Heart right ventricle (tissue), 16 donors: Measurements from ENCODE around the gene C19orf33. TPM values are rescaled to one million over a fixed set of nuclear protein-coding genes. Genes with fewer than 3 reads are reported as not detected.

Experiments used
- ATAC-seq, 8 donors: fragments of 200-7000 bp; cut with Tn5 transposase; one replicate each; pipeline ENCODE4 v1.9.1; 2020; ENCODE audit warnings: mild to moderate bottlenecking in 8 of 8, moderate library complexity in 8 of 8, moderate number of reproducible peaks in 1 of 8
- DNase-seq, 2 donors: peaks; one replicate each; pipeline ENCODE4 v3.0.0-alpha.2; 2020
- H3K27ac ChIP-seq, 10 donors: fragments of 200-600 bp; sonication (generic) in 2 of 10; one replicate each; pipeline versions ENCODE4 v1.5.0 to v1.8.0; 2020 to 2022; ENCODE audit warnings: mild to moderate bottlenecking in 3 of 10
- H3K27me3 ChIP-seq, 7 donors: fragments of 200-600 bp; one replicate each; pipeline ENCODE4 v1.8.0; 2021 to 2022; ENCODE audit warnings: mild to moderate bottlenecking in 2 of 7
- H3K36me3 ChIP-seq, 9 donors: fragments of 200-600 bp; sonication (generic) in 1 of 9; one replicate each; pipeline versions ENCODE4 v1.5.0 to v1.8.0; 2020 to 2022; ENCODE audit warnings: mild to moderate bottlenecking in 2 of 9
- H3K4me1 ChIP-seq, 9 donors: fragments of 200-600 bp; sonication (generic) in 1 of 9; one replicate each; pipeline versions ENCODE4 v1.5.0 to v1.8.0; 2020 to 2022; ENCODE audit warnings: mild to moderate bottlenecking in 4 of 9
- H3K4me3 ChIP-seq, 10 donors: fragments of 200-600 bp; sonication (generic) in 2 of 10; one replicate each; pipeline versions ENCODE4 v1.5.0 to v1.8.0; 2020 to 2022; ENCODE audit warnings: mild to moderate bottlenecking in 7 of 10, moderate library complexity in 2 of 10
- H3K9me3 ChIP-seq, 11 donors: fragments of 200-600 bp in 10 of 11; sonication (generic) in 2 of 11; one replicate each; pipeline versions ENCODE4 v1.5.0 to v1.8.0; 2013 to 2022; ENCODE audit warnings: mild to moderate bottlenecking in 2 of 11, control low read depth in 1 of 11, moderate library complexity in 1 of 11
- WGBS, 2 donors: extraction: QIAGEN DNeasy Blood & Tissue Kit; methylation state at CpG; one replicate each; pipeline ENCODE4 v1.1.7; 2013; ENCODE audit warnings: inconsistent platforms in 1 of 2; 5-methylcytosine and 5-hydroxymethylcytosine counted together
- intact Hi-C, 10 donors: fragments of 100-400 bp; cut with DNase I; formaldehyde crosslinking; loops; one replicate each; pipeline versions ENCODE4 v1.11.1 to v1.14.2; 2022
- polyA plus RNA-seq, 2 donors: library from polyadenylated mRNA; stranded (reverse); fragments of 200-250 nt; gene quantifications; one replicate each; pipeline ENCODE4 v1.2.3, GENCODE V29; 2013
- total RNA-seq, 10 donors: library from RNA; stranded (reverse); fragmentation: NEBNext Ultra II Directional in 3 of 10; extraction: Animal tissue kit (Norgen Biotek cat#: 25700) in 3 of 10; gene quantifications; one replicate each; pipeline versions ENCODE4 v1.2.1 to v1.2.4, GENCODE V29; 2021 to 2023
- TF ChIP-seq, protein P1 (sequence below), 9 donors: fragments of 200-600 bp; sonication (generic) in 2 of 9; IDR thresholded peaks; one replicate each; pipeline versions ENCODE4 v1.5.0 to v1.8.0; 2021 to 2022; ENCODE audit warnings: antibody characterized with exemption in 9 of 9, mild to moderate bottlenecking in 5 of 9, moderate library complexity in 1 of 9
- donor health status: Arrhythmogenic right ventricular cardiomyopathy.
- donor health status: ischemic (EF 13 %, LVEDD 7.1; RV severe dilation, severe dysfunction).
- donor health status: healthy with polysubstance abuse.
- donor health status: DM: no; HTN: yes; CAD: no.
- donor health status: DM: no; HTN: no; CAD: no.
- donor health status: ischemic (EF 25% LVEDD 6.9; RV normal size, moderate dysfunction).
- donor health status: ischemic (EF 25% LVEDD 5.7; RV mildly dilated, moderate dysfunction).
- donor health status: healthy.
- donor health status: DM: yes; HTN: yes; CAD: no.
- donor health status: Ischemic cardiomyopathy.
- donor health status: ischemic (EF 35%, LVEDD 5.7; RV mildly dilated, moderate dysfunction).
- donor health status: nonischemic (EF 11% LVEDD 7.7; RV severe dilation, severe dysfunction).
- donor health status: DM: yes; HTN: yes; CAD: no.
- donor health status: PGD.
- donor health status: ischemic (EF 29% LVEDD 5.4; RV normal size, mild dysfunction).
- donor health status: nonischemic (EF 23%, LVEDD 6.1; RV moderate dilation, normal function).

The C19orf33 gene
- total and polyA plus RNA-seq, 12 donors: 2.2 to 133 (median 4.2) TPM; not detected in 2

DNA sequence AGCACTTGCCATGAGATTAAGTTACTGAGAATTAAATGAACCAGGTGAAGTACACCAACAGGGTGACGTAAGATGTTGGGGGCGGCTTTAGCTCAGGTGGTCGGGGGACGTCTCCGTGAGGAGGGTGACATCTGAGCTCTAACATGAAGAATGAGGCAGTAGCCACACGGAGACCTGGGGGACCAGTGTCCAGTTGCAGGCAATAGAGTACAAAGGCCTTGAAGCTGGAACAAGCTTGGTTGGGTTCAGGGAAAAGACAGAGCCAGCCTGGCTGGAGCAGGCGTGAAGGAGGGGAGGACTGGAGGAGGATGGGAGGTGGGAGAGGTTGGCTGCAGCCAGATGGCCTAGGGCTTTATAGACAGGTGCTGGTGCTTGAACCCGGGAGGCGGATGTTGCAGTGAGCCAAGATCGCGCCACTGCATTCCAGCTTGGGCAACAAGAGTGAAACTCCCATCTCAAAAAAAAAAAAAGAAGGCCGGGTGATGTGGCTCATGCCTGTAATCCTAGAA is 38.1 kb upstream of the C19orf33 start:
- 94 to 97% methylated on average over 12 of the region's 12 CpGs for WGBS, 2 donors
- intact Hi-C loops: loop anchor here in 1 of 10 donors (10.0 kb wide), 1 partner anchor 59 kb away; no protein-coding TSS in a partner anchor
- Histone ChIP-seq H3K4me3 (peak overlapping the region in 1 of 10 donors; percentile 71), H3K27me3 (peaks cover 0 to 3% (median 0%) of the 10 kb centered on the region in 7 donors), H3K27ac (peak overlapping the region in 3 of 10 donors; percentile 4 to 92 (median 36)), H3K36me3 (no peaks in the 10 kb centered on the region), H3K4me1 (peaks cover 5 to 22% (median 12%) of the 10 kb centered on the region in 9 donors), H3K9me3 (no peaks in the 10 kb centered on the region)
- TF ChIP-seq, protein P1, sequence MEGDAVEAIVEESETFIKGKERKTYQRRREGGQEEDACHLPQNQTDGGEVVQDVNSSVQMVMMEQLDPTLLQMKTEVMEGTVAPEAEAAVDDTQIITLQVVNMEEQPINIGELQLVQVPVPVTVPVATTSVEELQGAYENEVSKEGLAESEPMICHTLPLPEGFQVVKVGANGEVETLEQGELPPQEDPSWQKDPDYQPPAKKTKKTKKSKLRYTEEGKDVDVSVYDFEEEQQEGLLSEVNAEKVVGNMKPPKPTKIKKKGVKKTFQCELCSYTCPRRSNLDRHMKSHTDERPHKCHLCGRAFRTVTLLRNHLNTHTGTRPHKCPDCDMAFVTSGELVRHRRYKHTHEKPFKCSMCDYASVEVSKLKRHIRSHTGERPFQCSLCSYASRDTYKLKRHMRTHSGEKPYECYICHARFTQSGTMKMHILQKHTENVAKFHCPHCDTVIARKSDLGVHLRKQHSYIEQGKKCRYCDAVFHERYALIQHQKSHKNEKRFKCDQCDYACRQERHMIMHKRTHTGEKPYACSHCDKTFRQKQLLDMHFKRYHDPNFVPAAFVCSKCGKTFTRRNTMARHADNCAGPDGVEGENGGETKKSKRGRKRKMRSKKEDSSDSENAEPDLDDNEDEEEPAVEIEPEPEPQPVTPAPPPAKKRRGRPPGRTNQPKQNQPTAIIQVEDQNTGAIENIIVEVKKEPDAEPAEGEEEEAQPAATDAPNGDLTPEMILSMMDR (IDR thresholded peaks at IDR 0.05): no peak
- ATAC-seq (no peak), DNase-seq (no peak)

DNA sequence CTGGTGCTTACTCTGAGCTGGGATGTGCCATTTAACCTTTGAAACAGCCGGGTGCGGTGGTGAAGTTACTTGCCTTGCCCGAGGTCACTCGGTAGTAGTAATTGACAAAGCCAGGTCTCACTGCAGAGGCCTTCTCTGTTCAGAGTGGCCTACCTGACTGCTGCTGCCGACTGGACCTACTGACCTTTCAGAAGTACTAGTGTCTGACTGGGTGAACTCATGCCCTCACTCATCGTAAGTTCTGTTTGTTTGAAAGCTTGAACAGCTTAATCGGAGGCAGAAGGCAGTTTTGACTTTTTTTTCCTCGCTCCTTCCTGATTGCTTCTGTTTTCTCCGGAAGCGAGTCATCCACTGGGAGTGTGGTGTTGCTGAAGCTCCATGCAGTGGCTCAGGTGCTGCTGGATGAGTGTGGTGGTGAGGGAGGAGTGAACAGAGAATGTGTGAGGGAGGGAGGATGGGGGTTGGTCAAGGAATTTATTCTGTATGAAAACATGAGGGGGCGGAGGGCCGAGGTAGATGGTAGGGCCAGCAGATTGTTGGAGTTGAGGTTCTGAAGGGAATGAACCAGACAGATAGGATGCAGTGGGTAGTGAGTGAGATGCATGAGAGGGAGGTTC is 37.0 kb upstream of the C19orf33 start:
- Histone ChIP-seq H3K4me3 (no peak overlapping the region), H3K9me3 (no peaks in the 10 kb centered on the region), H3K36me3 (no peaks in the 10 kb centered on the region), H3K27ac (no peak overlapping the region), H3K27me3 (peaks cover 0 to 3% (median 0%) of the 10 kb centered on the region in 7 donors), H3K4me1 (peaks cover 5 to 22% (median 12%) of the 10 kb centered on the region in 9 donors)
- intact Hi-C loops: loop anchor here in 1 of 10 donors (10.0 kb wide), 1 partner anchor 58 kb away; no protein-coding TSS in a partner anchor
- ATAC-seq: no peak
- WGBS, 2 donors: 74 to 81% methylated on average over 12 of the region's 12 CpGs
- DNase-seq: no peak
- TF ChIP-seq, protein P1 (IDR thresholded peaks at IDR 0.05): no peak

DNA sequence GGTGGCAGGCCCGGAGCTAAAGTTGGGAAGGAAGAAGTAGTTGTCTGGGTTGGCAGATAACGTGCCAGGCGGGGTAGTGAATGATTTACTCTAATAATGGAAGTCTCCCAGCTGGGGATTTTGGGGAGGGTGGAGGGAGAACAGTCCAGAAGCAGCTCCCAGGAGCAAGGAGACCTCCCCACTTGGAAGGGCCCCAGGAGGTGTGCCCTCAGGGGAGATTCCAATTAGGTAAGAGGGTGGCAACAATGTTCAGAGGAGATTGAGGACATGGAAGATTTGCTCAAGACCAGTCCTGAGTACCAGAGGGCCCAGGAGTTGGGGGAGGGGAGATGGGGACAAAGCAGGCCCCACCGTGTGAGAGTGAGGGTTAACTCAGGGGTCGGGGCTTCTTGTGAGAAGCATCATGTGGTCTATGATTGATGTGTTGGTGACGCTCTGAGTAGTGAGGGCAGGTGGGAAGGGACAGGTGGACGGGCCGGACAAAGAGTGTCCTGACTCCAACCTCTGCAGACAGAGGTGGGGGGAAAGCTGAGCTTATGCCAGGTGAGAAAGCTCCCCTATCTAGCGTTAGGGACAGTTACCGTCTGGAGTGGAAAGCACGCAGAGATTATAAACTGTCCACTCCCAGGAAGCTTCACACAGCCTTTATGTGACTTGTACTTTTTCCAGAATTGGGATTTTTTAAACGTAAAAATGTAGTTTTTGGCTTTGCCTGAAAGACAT is 36.1 kb upstream of the C19orf33 start:
- Histone ChIP-seq H3K4me1 (peaks cover 5 to 22% (median 12%) of the 10 kb centered on the region in 9 donors), H3K27ac (no peak overlapping the region)

DNA sequence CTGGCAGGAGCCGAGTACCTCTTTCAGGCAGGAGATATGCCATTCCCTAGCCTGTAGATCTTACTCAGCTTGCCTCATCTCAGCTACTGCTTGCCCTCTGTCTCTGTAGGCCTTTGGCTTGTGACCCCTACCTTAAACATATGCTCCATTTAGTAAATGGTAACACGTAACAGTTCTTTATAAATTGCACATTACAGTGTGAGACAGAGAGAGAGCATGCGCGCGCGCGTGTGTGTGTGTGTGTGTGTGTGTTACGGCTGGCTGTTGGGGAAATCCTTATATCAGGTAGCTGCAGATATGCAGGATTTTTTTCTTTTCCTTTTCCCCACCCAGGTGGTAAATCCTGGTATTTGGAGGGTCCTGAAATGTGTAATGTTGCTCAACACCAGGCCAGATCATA is 35.5 kb upstream of the C19orf33 start:
- intact Hi-C loops: loop anchor here in 1 of 10 donors (10.0 kb wide), 1 partner anchor 56 kb away; no protein-coding TSS in a partner anchor
- no peak for DNase-seq

More for the DNA sequence above, 36.1 kb upstream of the C19orf33 start:
- Histone ChIP-seq H3K27me3 (peaks cover 0 to 3% (median 0%) of the 10 kb centered on the region in 7 donors), H3K9me3 (no peaks in the 10 kb centered on the region), H3K36me3 (no peaks in the 10 kb centered on the region), H3K4me3 (no peak overlapping the region)
- intact Hi-C loops: loop anchor here in 1 of 10 donors (10.0 kb wide), 1 partner anchor 57 kb away; no protein-coding TSS in a partner anchor
- 82% methylated on average over 12 of the region's 12 CpGs for WGBS, 2 donors
- DNase-seq: no peak
- no peak for ATAC-seq
- TF ChIP-seq, protein P1 (IDR thresholded peaks at IDR 0.05): no peak

More for the DNA sequence above, 35.5 kb upstream of the C19orf33 start:
- Histone ChIP-seq H3K4me1 (peaks cover 5 to 18% (median 12%) of the 10 kb centered on the region in 9 donors), H3K27me3 (peaks cover 0 to 3% (median 0%) of the 10 kb centered on the region in 7 donors), H3K4me3 (no peak overlapping the region), H3K9me3 (no peaks in the 10 kb centered on the region), H3K36me3 (no peaks in the 10 kb centered on the region), H3K27ac (no peak overlapping the region)
- ATAC-seq: no peak
- 85 to 95% methylated on average over 8 of the region's 8 CpGs for WGBS, 2 donors
- TF ChIP-seq, protein P1 (IDR thresholded peaks at IDR 0.05): no peak
